ENCODE data around the gene MSLN. TPM values are rescaled to one million over a fixed set of nuclear protein-coding genes. Genes with fewer than 3 reads are reported as not detected.
A peak's percentile ranks its signal among the peaks of the same experiment; 100 is the strongest.

Gene MSLN
- total and polyA plus RNA-seq, 9 of the 15 experiments (the other 6 are each of a cell fraction or from before 2014, with no cell fraction given) = not detected

- TF ChIP-seq FOXK2 (conservative IDR thresholded peaks at IDR 0.05 in 1 of 2, IDR thresholded peaks at IDR 0.05 in 1 of 2; ENCODE audit: low read depth in 2 of 2) = peak in 1 of 2 experiments; percentile 58; a peak in 1 of 4 replicates
- TF ChIP-seq ZBTB49 (CRISPR knock-in tag; IDR thresholded peaks at IDR 0.05; ENCODE audit: borderline replicate concordance) = no peak
These were observed 5.9 kb upstream of the MSLN start (continued) for GRCh38 chr16:754656-755055.

GRCh38 chr16:756428-756827 is 4.1 kb upstream of the MSLN start:
- H3K79me2 ChIP-seq (ENCODE audit: control insufficient read depth, insufficient read depth, low read length) = no peaks in the 10 kb centered on the region
- H3K4me2 ChIP-seq (ENCODE audit: insufficient read depth, low read length) = no peak overlapping the region
- POLR2A ChIA-PET = no interaction called here
- H3K27ac ChIP-seq (ENCODE audit: extremely low read depth, low read depth, low read length) = no peak overlapping the region
- H2AFZ ChIP-seq (ENCODE audit: low read depth, low read length) = no peak overlapping the region
- BruUV-seq (replicated peaks) = no TSS peak
- FAIRE-seq (peak; percentile 51), ATAC-seq (no peak), DNase-seq (ENCODE audit: extremely low read depth in 1 of 4, low spot score in 3 of 4) (no peak)
- in situ Hi-C loops (cut with MboI) = no loop called here
- CTCF ChIA-PET (ENCODE audit: low intra/inter-chr PET ratio) = no interaction called here
- H3K27me3 ChIP-seq (ENCODE audit: control insufficient read depth in 2 of 2, insufficient read depth in 2 of 2, low read length in 2 of 2) = no peaks in the 10 kb centered on the region
- H4K20me1 ChIP-seq (replicated peaks; ENCODE audit: control insufficient read depth, insufficient read depth, low read length) = no peaks in the 10 kb centered on the region
- WGBS (ENCODE audit: insufficient coverage, low coverage, missing lambda C conversion rate) = 68% methylated on average over 5 of the region's 5 CpGs
- no peaks in the 10 kb centered on the region for H3K9me3 ChIP-seq (replicated peaks; ENCODE audit: control insufficient read depth, insufficient read depth, low read depth, low read length)
- intact Hi-C loops (cut with micrococcal nuclease) = no loop called here
- H3K4me3 ChIP-seq = no peak overlapping the region
- H3K36me3 ChIP-seq (ENCODE audit: control insufficient read depth, insufficient read depth, low read length) = no peaks in the 10 kb centered on the region
- H3K9me1 ChIP-seq (ENCODE audit: control insufficient read depth, insufficient read depth, low read length) = no peaks in the 10 kb centered on the region
- no peak overlapping the region for H3K9ac ChIP-seq (ENCODE audit: insufficient read depth in 1 of 2, low read depth in 2 of 2, low read length in 2 of 2)
- peaks cover 9 to 29% of the 10 kb centered on the region in 2 experiments; a peak in 4 of 5 replicates for H3K4me1 ChIP-seq (replicated peaks in 1 of 2; ENCODE audit: control insufficient read depth in 2 of 2, insufficient read depth in 2 of 2, low read length in 2 of 2)
- TF ChIP-seq ZNF347 (CRISPR knock-in tag; IDR thresholded peaks at IDR 0.05; ENCODE audit: low read depth) (no peak), FOXA1 (IDR thresholded peaks at IDR 0.05; ENCODE audit: borderline replicate concordance) (no peak), BRCA1 (IDR thresholded peaks at IDR 0.05) (no peak), BRCA1 (CRISPR knock-in tag; IDR thresholded peaks at IDR 0.05) (no peak), ZFP36 (IDR thresholded peaks at IDR 0.05; ENCODE audit: low read depth, low read length, partially characterized antibody) (peak; percentile 79), YY1 (IDR thresholded peaks at IDR 0.05; ENCODE audit: borderline replicate concordance in 1 of 3, control insufficient read depth in 1 of 3, extremely low read depth in 1 of 3, insufficient read depth in 3 of 3, insufficient read length in 1 of 3, insufficient replicate concordance in 2 of 3, low read depth in 1 of 3, low read length in 2 of 3) (no peak), ZNF124 (CRISPR knock-in tag; IDR thresholded peaks at IDR 0.05) (no peak), PCBP2 (IDR thresholded peaks at IDR 0.05; ENCODE audit: low read depth, low read length, poor library complexity, severe bottlenecking) (no peak)
